Keratinocyte (primary cell): Measurements from ENCODE around the gene DDX27. TPM values are rescaled to one million over a fixed set of nuclear protein-coding genes. Genes with fewer than 3 reads are reported as not detected.
A peak's percentile ranks its signal among the peaks of the same experiment; 100 is the strongest.

Source experiments
- DNase-seq: peaks from one replicate; pipeline ENCODE4 v3.0.0-alpha.2; 2011; ENCODE audit warnings: low read depth, missing footprints, low spot score
- FAIRE-seq: peaks from 2 replicates; lab custom pipeline; 2011; peaks lifted over from hg19 to GRCh38; lab: Jason Lieb, UNC
- H2AFZ ChIP-seq: 2 replicates; pipeline ENCODE4 v1.6.0; 2012; ENCODE audit warnings: low read length, control low read depth, inconsistent platforms; ENCODE audit not compliant: control insufficient read depth
- H3K27ac ChIP-seq: 2 replicates; pipeline ENCODE4 v1.5.1; 2011; ENCODE audit warnings: low read length; ENCODE audit not compliant: control insufficient read depth, insufficient read depth
- H3K27me3 ChIP-seq: 3 replicates; pipeline ENCODE4 v1.6.0; 2011; ENCODE audit warnings: low read length; ENCODE audit not compliant: control insufficient read depth, insufficient read depth; ENCODE audit errors: extremely low read depth
- H3K36me3 ChIP-seq, 2 experiments: 2 replicates in 1 of 2; 3 replicates in 1 of 2; pipeline ENCODE4 v1.5.1; 2011; ENCODE audit warnings: low read length in 2 of 2, mild to moderate bottlenecking in 1 of 2; ENCODE audit not compliant: control insufficient read depth in 2 of 2, insufficient read depth in 2 of 2; ENCODE audit errors: extremely low read depth in 1 of 2
- H3K4me1 ChIP-seq: 3 replicates; pipeline ENCODE4 v1.5.1; 2011; ENCODE audit warnings: low read length; ENCODE audit not compliant: control insufficient read depth, insufficient read depth; ENCODE audit errors: extremely low read depth
- H3K4me2 ChIP-seq: 3 replicates; pipeline ENCODE4 v1.6.0; 2011; ENCODE audit warnings: low read depth, low read length; ENCODE audit not compliant: control insufficient read depth, insufficient read depth; ENCODE audit errors: extremely low read depth
- H3K4me3 ChIP-seq, 3 experiments: fragments of 200-600 bp in 1 of 3; sonication (generic) in 1 of 3; 2 replicates in 2 of 3; 3 replicates in 1 of 3; pipeline ENCODE4 v1.5.1; 2011 to 2016; ENCODE audit warnings: low read length in 3 of 3, mild to moderate bottlenecking in 3 of 3, control low read depth in 2 of 3, inconsistent platforms in 1 of 3, low read depth in 1 of 3, mixed read lengths in 1 of 3, mixed run types in 1 of 3, moderate library complexity in 1 of 3; ENCODE audit not compliant: control insufficient read depth in 2 of 3, insufficient read depth in 2 of 3; ENCODE audit errors: extremely low read depth in 1 of 3
- H3K79me2 ChIP-seq: 2 replicates; pipeline ENCODE4 v1.6.0; 2012; ENCODE audit warnings: low read length; ENCODE audit not compliant: control insufficient read depth, insufficient read depth
- H3K9ac ChIP-seq: 3 replicates; pipeline ENCODE4 v1.6.0; 2011; ENCODE audit warnings: low read length; ENCODE audit not compliant: control insufficient read depth, insufficient read depth; ENCODE audit errors: extremely low read depth
- H3K9me1 ChIP-seq: 3 replicates; pipeline ENCODE4 v1.6.0; 2011; ENCODE audit warnings: low read length; ENCODE audit not compliant: control insufficient read depth, insufficient read depth; ENCODE audit errors: extremely low read depth
- H3K9me3 ChIP-seq: 2 replicates; pipeline ENCODE4 v1.5.1; 2012; ENCODE audit warnings: low read depth, low read length; ENCODE audit not compliant: control insufficient read depth
- H4K20me1 ChIP-seq: 3 replicates; pipeline ENCODE4 v1.6.0; 2011; ENCODE audit warnings: low read length; ENCODE audit not compliant: control insufficient read depth, insufficient read depth; ENCODE audit errors: extremely low read depth
- CTCF ChIP-seq, 3 experiments: IDR thresholded peaks in 1 of 3; conservative IDR thresholded peaks in 1 of 3; optimal IDR thresholded peaks in 1 of 3; 2 replicates in 2 of 3; 3 replicates in 1 of 3; pipeline versions ENCODE3 to v1.5.1; 2011; ENCODE audit warnings: low read length in 3 of 3, mild to moderate bottlenecking in 3 of 3, moderate library complexity in 2 of 3, control low read depth in 1 of 3, inconsistent platforms in 1 of 3; ENCODE audit not compliant: insufficient read depth in 2 of 3; ENCODE audit errors: extremely low read depth in 1 of 3
- EZH2 ChIP-seq: IDR thresholded peaks from one replicate; pipeline ENCODE4 v1.6.1; 2012; ENCODE audit warnings: inconsistent platforms, mild to moderate bottlenecking, low read length, moderate library complexity
- dilution Hi-C: fragments of 300-500 bp; cut with MboI; formaldehyde crosslinking; loops from one replicate; pipeline ENCODE4 v1.7.0; 2020; ENCODE audit warnings: low sequenced_read_pairs; ENCODE audit not compliant: extremely low pct_ligation_motif_present
- polyA plus RNA-seq, 5 experiments: library from polyadenylated mRNA; depleted of rRNA in 3 of 5; stranded (reverse) in 3 of 5; stranded (forward) in 1 of 5; unstranded in 1 of 5; fragments of >200 nt; gene quantifications; 1 replicate in 1 of 5; 2 replicates in 3 of 5; 3 replicates in 1 of 5; pipeline versions ENCODE4 v1.2.1 to v1.2.3, GENCODE V29; 2011 to 2012; ENCODE audit warnings: missing spikeins in 2 of 5, low read depth in 1 of 5, low replicate concordance in 1 of 5

DDX27 gene
- polyA plus RNA-seq, 1 donor (not counting 4 experiments of a cell fraction or from before 2014, with no cell fraction given): 34.5 TPM

GRCh38 chr20:49179368-49180277 is 39.6 kb upstream of the DDX27 start:
- peak overlapping the region; percentile 40 for H3K27ac ChIP-seq
- H3K36me3 ChIP-seq: peaks cover 0 to 4% of the 10 kb centered on the region in 2 experiments
- no peak for TF ChIP-seq EZH2
- TF ChIP-seq CTCF (optimal IDR thresholded peaks at IDR 0.05 in 1 of 3, IDR thresholded peaks at IDR 0.05 in 1 of 3, conservative IDR thresholded peaks at IDR 0.05 in 1 of 3; ENCODE audit: extremely low read depth in 1 of 3, insufficient read depth in 2 of 3, low read length in 3 of 3): no peak
- DNase-seq (no peak), FAIRE-seq (no peak)
- no peaks in the 10 kb centered on the region for H3K9me3 ChIP-seq
- no peak overlapping the region for H3K9ac ChIP-seq
- H3K4me1 ChIP-seq: peaks cover 9% of the 10 kb centered on the region
- H2AFZ ChIP-seq: no peak overlapping the region
- no peak overlapping the region for H3K4me3 ChIP-seq
- H3K4me2 ChIP-seq: peak overlapping the region; percentile 37
- peaks cover 15% of the 10 kb centered on the region for H4K20me1 ChIP-seq
- H3K9me1 ChIP-seq: no peaks in the 10 kb centered on the region
- peaks cover 84% of the 10 kb centered on the region for H3K79me2 ChIP-seq
- H3K27me3 ChIP-seq: no peaks in the 10 kb centered on the region
- dilution Hi-C loops: no loop called here

- Histone ChIP-seq H3K27ac (no peak overlapping the region), H3K9me1 (no peaks in the 10 kb centered on the region)
- DNase-seq: no peak
These were observed 37.8 kb upstream of the DDX27 start for GRCh38 chr20:49181265-49181877.

More at GRCh38 chr20:49181265-49181877, 37.8 kb upstream of the DDX27 start:
- TF ChIP-seq CTCF (optimal IDR thresholded peaks at IDR 0.05 in 1 of 3, IDR thresholded peaks at IDR 0.05 in 1 of 3, conservative IDR thresholded peaks at IDR 0.05 in 1 of 3; ENCODE audit: extremely low read depth in 1 of 3, insufficient read depth in 2 of 3, low read length in 3 of 3): no peak
- no peak for TF ChIP-seq EZH2
- H3K9ac ChIP-seq: no peak overlapping the region
- peaks cover 91% of the 10 kb centered on the region for H3K79me2 ChIP-seq
- FAIRE-seq: no peak
- no peak overlapping the region for H3K4me2 ChIP-seq
- H3K36me3 ChIP-seq: peaks cover 0 to 9% of the 10 kb centered on the region in 2 experiments
- H3K4me3 ChIP-seq: no peak overlapping the region
- H3K27me3 ChIP-seq: no peaks in the 10 kb centered on the region
- H3K4me1 ChIP-seq: peaks cover 13% of the 10 kb centered on the region
- H2AFZ ChIP-seq: no peak overlapping the region
- peaks cover 15% of the 10 kb centered on the region for H4K20me1 ChIP-seq
- dilution Hi-C loops: no loop called here
- no peaks in the 10 kb centered on the region for H3K9me3 ChIP-seq
